ENCODE data around the gene LGALS4.

Gene LGALS4

DNA sequence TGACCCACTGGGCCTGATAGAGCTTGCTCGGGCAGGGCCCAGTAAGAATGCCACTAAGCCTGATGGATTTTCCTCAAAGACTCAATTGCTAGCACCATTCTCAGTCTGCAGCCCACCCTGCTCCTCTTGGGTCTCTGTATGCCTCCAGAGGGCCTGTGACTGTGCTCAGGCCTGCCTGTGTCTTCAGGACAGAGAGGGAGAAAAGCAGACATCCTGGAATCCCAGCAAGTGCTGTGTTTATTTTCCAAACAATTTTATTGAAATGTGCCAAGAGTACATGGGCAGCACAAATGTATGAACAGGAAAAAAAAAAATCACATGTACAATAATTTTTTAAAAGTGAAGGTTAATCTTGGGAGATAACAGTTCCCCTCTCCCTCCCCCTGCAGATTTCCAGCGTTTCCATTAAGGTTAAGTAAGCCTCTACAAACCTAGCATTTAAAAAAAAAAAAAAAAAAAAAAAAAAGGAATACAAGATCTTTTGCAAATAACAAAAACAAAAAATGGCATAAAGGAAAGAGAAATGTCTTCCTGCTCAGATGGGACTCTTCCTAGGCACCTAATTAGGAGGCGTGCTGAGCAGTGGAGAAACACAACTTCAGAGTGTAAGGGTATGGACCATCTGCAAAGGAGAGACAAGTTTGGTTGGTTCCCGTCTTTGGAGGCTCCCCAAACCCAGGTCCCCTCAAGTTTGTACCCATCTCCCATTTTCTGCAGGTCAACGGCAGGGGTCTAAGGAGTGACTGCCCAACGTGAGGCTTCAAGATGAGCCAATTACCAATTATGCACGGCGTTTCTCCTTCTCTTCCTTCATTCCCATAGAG lies 23.6 kb upstream of the LGALS4 start:
- TF ChIP-seq ZFP30 (CRISPR knock-in tag; IDR thresholded peaks at IDR 0.05), result no peak
- TF ChIP-seq TOX (CRISPR knock-in tag; IDR thresholded peaks at IDR 0.05; ENCODE audit: borderline replicate concordance), result no peak
- TF ChIP-seq, protein P1, sequence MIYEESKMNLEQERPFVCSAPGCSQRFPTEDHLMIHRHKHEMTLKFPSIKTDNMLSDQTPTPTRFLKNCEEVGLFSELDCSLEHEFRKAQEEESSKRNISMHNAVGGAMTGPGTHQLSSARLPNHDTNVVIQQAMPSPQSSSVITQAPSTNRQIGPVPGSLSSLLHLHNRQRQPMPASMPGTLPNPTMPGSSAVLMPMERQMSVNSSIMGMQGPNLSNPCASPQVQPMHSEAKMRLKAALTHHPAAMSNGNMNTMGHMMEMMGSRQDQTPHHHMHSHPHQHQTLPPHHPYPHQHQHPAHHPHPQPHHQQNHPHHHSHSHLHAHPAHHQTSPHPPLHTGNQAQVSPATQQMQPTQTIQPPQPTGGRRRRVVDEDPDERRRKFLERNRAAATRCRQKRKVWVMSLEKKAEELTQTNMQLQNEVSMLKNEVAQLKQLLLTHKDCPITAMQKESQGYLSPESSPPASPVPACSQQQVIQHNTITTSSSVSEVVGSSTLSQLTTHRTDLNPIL (CRISPR knock-in tag; IDR thresholded peaks at IDR 0.05; ENCODE audit: low read depth), result no peak
- no peak for ATAC-seq

DNA sequence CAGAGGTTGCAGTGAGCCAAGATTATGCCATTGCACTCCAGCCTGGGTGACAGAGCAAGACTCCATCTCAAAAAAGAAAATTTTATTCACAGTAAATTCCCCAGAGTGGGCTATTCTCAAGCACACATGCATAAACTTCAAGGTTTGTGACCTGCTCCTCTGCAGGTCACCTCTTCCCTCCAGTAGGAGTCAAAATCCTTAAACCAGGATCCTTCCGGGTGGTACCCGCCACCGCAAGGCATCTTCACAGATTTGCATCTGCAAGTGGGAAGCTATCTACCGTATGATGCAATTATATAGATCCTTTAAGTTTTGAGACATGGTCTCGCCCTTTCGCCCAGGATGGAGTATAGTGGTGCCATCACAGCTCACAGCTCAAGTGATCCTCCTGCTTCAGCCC lies 21.8 kb upstream of the LGALS4 start:
- no peak for TF ChIP-seq ZFP30 (CRISPR knock-in tag; IDR thresholded peaks at IDR 0.05)
- no peak for TF ChIP-seq TOX (CRISPR knock-in tag; IDR thresholded peaks at IDR 0.05; ENCODE audit: borderline replicate concordance)
- TF ChIP-seq GLIS3 (CRISPR knock-in tag; IDR thresholded peaks at IDR 0.05), result no peak
- TF ChIP-seq, protein P2, sequence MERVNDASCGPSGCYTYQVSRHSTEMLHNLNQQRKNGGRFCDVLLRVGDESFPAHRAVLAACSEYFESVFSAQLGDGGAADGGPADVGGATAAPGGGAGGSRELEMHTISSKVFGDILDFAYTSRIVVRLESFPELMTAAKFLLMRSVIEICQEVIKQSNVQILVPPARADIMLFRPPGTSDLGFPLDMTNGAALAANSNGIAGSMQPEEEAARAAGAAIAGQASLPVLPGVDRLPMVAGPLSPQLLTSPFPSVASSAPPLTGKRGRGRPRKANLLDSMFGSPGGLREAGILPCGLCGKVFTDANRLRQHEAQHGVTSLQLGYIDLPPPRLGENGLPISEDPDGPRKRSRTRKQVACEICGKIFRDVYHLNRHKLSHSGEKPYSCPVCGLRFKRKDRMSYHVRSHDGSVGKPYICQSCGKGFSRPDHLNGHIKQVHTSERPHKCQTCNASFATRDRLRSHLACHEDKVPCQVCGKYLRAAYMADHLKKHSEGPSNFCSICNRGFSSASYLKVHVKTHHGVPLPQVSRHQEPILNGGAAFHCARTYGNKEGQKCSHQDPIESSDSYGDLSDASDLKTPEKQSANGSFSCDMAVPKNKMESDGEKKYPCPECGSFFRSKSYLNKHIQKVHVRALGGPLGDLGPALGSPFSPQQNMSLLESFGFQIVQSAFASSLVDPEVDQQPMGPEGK (CRISPR knock-in tag; IDR thresholded peaks at IDR 0.05; ENCODE audit: borderline replicate concordance), result no peak
- TF ChIP-seq ESRRG (CRISPR knock-in tag; IDR thresholded peaks at IDR 0.05), result no peak
- no peak for TF ChIP-seq ZNF70 (CRISPR knock-in tag; IDR thresholded peaks at IDR 0.05)
- no peak for TF ChIP-seq ZC3H10 (CRISPR knock-in tag; IDR thresholded peaks at IDR 0.05)
- no peak for TF ChIP-seq SNAI2 (CRISPR knock-in tag; IDR thresholded peaks at IDR 0.05)
- no peak for TF ChIP-seq PPARA (CRISPR knock-in tag; IDR thresholded peaks at IDR 0.05; ENCODE audit: borderline replicate concordance)
- TF ChIP-seq ZNF8 (CRISPR knock-in tag; IDR thresholded peaks at IDR 0.05), result no peak
- TF ChIP-seq ZFP3 (CRISPR knock-in tag; IDR thresholded peaks at IDR 0.05), result no peak
- no peak for TF ChIP-seq OSR1 (CRISPR knock-in tag; IDR thresholded peaks at IDR 0.05)
- no peak for TF ChIP-seq TCF4 (CRISPR knock-in tag; IDR thresholded peaks at IDR 0.05; ENCODE audit: borderline replicate concordance)
- TF ChIP-seq RARB (CRISPR knock-in tag; IDR thresholded peaks at IDR 0.05), result no peak
- no peak for ATAC-seq

DNA sequence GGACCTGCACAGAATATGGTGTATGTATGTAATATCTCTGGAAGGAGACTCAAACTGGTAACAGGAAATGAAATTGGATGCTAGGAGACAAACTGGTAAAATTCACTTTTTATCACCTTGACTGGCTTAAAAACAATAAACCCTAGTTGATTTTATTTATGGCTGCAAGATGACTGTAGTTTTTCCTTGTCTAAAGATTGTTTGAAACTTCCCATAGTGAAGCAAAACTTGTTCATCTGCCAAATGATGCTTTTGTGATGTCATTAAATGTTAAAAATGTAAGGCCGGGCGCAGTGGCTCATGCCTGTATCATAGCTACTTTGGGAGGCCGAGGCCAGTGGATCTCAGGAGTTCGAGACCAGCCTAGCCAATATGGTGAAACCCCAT lies 21.4 kb upstream of the LGALS4 start:
- no peak for ATAC-seq
- TF ChIP-seq ZNF70 (CRISPR knock-in tag; IDR thresholded peaks at IDR 0.05) (no peak), ZNF8 (CRISPR knock-in tag; IDR thresholded peaks at IDR 0.05) (no peak), SNAI2 (CRISPR knock-in tag; IDR thresholded peaks at IDR 0.05) (no peak), ZFP3 (CRISPR knock-in tag; IDR thresholded peaks at IDR 0.05) (no peak), GLIS3 (CRISPR knock-in tag; IDR thresholded peaks at IDR 0.05) (no peak), RARB (CRISPR knock-in tag; IDR thresholded peaks at IDR 0.05) (no peak), PPARA (CRISPR knock-in tag; IDR thresholded peaks at IDR 0.05; ENCODE audit: borderline replicate concordance) (no peak), CSDC2 (CRISPR knock-in tag; IDR thresholded peaks at IDR 0.05) (no peak), ZFP30 (CRISPR knock-in tag; IDR thresholded peaks at IDR 0.05) (no peak), OSR1 (CRISPR knock-in tag; IDR thresholded peaks at IDR 0.05) (no peak), TCF4 (CRISPR knock-in tag; IDR thresholded peaks at IDR 0.05; ENCODE audit: borderline replicate concordance) (no peak), ZC3H10 (CRISPR knock-in tag; IDR thresholded peaks at IDR 0.05) (no peak)
- TF ChIP-seq, protein P3, sequence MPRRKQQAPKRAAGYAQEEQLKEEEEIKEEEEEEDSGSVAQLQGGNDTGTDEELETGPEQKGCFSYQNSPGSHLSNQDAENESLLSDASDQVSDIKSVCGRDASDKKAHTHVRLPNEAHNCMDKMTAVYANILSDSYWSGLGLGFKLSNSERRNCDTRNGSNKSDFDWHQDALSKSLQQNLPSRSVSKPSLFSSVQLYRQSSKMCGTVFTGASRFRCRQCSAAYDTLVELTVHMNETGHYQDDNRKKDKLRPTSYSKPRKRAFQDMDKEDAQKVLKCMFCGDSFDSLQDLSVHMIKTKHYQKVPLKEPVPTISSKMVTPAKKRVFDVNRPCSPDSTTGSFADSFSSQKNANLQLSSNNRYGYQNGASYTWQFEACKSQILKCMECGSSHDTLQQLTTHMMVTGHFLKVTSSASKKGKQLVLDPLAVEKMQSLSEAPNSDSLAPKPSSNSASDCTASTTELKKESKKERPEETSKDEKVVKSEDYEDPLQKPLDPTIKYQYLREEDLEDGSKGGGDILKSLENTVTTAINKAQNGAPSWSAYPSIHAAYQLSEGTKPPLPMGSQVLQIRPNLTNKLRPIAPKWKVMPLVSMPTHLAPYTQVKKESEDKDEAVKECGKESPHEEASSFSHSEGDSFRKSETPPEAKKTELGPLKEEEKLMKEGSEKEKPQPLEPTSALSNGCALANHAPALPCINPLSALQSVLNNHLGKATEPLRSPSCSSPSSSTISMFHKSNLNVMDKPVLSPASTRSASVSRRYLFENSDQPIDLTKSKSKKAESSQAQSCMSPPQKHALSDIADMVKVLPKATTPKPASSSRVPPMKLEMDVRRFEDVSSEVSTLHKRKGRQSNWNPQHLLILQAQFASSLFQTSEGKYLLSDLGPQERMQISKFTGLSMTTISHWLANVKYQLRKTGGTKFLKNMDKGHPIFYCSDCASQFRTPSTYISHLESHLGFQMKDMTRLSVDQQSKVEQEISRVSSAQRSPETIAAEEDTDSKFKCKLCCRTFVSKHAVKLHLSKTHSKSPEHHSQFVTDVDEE (CRISPR knock-in tag; IDR thresholded peaks at IDR 0.05), result no peak
- TF ChIP-seq, protein P4, sequence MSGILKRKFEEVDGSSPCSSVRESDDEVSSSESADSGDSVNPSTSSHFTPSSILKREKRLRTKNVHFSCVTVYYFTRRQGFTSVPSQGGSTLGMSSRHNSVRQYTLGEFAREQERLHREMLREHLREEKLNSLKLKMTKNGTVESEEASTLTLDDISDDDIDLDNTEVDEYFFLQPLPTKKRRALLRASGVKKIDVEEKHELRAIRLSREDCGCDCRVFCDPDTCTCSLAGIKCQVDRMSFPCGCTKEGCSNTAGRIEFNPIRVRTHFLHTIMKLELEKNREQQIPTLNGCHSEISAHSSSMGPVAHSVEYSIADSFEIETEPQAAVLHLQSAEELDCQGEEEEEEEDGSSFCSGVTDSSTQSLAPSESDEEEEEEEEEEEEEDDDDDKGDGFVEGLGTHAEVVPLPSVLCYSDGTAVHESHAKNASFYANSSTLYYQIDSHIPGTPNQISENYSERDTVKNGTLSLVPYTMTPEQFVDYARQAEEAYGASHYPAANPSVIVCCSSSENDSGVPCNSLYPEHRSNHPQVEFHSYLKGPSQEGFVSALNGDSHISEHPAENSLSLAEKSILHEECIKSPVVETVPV (CRISPR knock-in tag; IDR thresholded peaks at IDR 0.05), result no peak
- TF ChIP-seq, protein P1 (CRISPR knock-in tag; IDR thresholded peaks at IDR 0.05; ENCODE audit: low read depth), result no peak

Data from SK-N-SH treated with all-trans-retinoic acid at 6 μM for 48 hours (cell line).